Stimulated activated naive CD8-positive, alpha-beta T cell treated with anti-CD3 and anti-CD28 coated beads, Interleukin-15, Interleukin-2, amounts not matched to agents 100 U/mL and 50 U/mL, for 24 hours (primary cell): ENCODE results near the gene LCORL.

Experiments used
- ATAC-seq: fragments of 150-1000 bp; cut with Tn5 transposase; one replicate; pipeline ENCODE4 v1.10.0; 2021
- DNase-seq: peaks from one replicate; pipeline ENCODE4 v3.0.0; 2021

The LCORL gene

GRCh38 chr4:18020145-18020670 lies 1.3 kb downstream of the LCORL start:
- DNase-seq (peak; percentile 22), ATAC-seq (no peak)

- DNase-seq (no peak), ATAC-seq (no peak)
Measured at GRCh38 chr4:18014269-18014668, 7.3 kb downstream of the LCORL start.

GRCh38 chr4:18012807-18013462 lies 8.6 kb downstream of the LCORL start:
- no peak for ATAC-seq
- no peak for DNase-seq

- no peak for DNase-seq
- ATAC-seq, result no peak
Measured at GRCh38 chr4:18012134-18012806, 9.3 kb downstream of the LCORL start.

- ATAC-seq (no peak), DNase-seq (no peak)
Measured at GRCh38 chr4:18007625-18008024, 13.9 kb downstream of the LCORL start.

- ATAC-seq (peak; percentile 77), DNase-seq (peak; percentile 6)
Measured at GRCh38 chr4:18006432-18006831, 15.1 kb downstream of the LCORL start.

- no peak for ATAC-seq
Measured at GRCh38 chr4:17997129-17997528, 24.4 kb downstream of the LCORL start.

GRCh38 chr4:17995165-17995564 lies 26.4 kb downstream of the LCORL start:
- ATAC-seq, result no peak
- DNase-seq, result no peak

More at GRCh38 chr4:17997129-17997528, 24.4 kb downstream of the LCORL start:
- DNase-seq, result no peak

- DNase-seq (no peak), ATAC-seq (no peak)
Measured at GRCh38 chr4:17985832-17986231, 35.7 kb downstream of the LCORL start.

GRCh38 chr4:17981063-17981462 lies 40.5 kb downstream of the LCORL start:
- ATAC-seq (no peak), DNase-seq (no peak)

- no peak for ATAC-seq
- no peak for DNase-seq
Measured at GRCh38 chr4:17968721-17969120, 52.8 kb downstream of the LCORL start.

GRCh38 chr4:17967078-17967477 lies 54.5 kb downstream of the LCORL start:
- DNase-seq (no peak), ATAC-seq (no peak)

GRCh38 chr4:17966312-17966711 lies 55.2 kb downstream of the LCORL start:
- ATAC-seq, result no peak
- DNase-seq, result no peak

- ATAC-seq (no peak), DNase-seq (no peak)
Measured at GRCh38 chr4:17964576-17964975, 57.0 kb downstream of the LCORL start.

- no peak for DNase-seq
- ATAC-seq, result no peak
Measured at GRCh38 chr4:17962171-17962570, 59.4 kb downstream of the LCORL start.

- DNase-seq (no peak), ATAC-seq (no peak)
Measured at GRCh38 chr4:17961249-17961648, 60.3 kb downstream of the LCORL start.

- DNase-seq (no peak), ATAC-seq (no peak)
Measured at GRCh38 chr4:17958181-17958580, 63.4 kb downstream of the LCORL start.

GRCh38 chr4:17957688-17958087 lies 63.9 kb downstream of the LCORL start:
- no peak for DNase-seq

GRCh38 chr4:17956245-17956644 lies 65.3 kb downstream of the LCORL start:
- DNase-seq, result no peak
- ATAC-seq, result no peak

More at GRCh38 chr4:17957688-17958087, 63.9 kb downstream of the LCORL start:
- ATAC-seq, result peak; percentile 49

- ATAC-seq (no peak), DNase-seq (no peak)
Measured at GRCh38 chr4:17945303-17945702, 76.3 kb downstream of the LCORL start.

GRCh38 chr4:17941731-17942130 lies 79.8 kb downstream of the LCORL start:
- ATAC-seq, result no peak
- DNase-seq, result no peak

- no peak for ATAC-seq
Measured at GRCh38 chr4:17939054-17939453, 82.5 kb downstream of the LCORL start.

GRCh38 chr4:17934286-17934685 lies 87.3 kb downstream of the LCORL start:
- no peak for DNase-seq
- ATAC-seq, result no peak

More at GRCh38 chr4:17939054-17939453, 82.5 kb downstream of the LCORL start:
- no peak for DNase-seq

- DNase-seq (no peak), ATAC-seq (no peak)
Measured at GRCh38 chr4:17933126-17933525, 88.4 kb downstream of the LCORL start.
